HFFc6 (cell line): Measurements from ENCODE around the gene PAK2. TPM values are rescaled to one million over a fixed set of nuclear protein-coding genes. Genes with fewer than 3 reads are reported as not detected.
A peak's percentile ranks its signal among the peaks of the same experiment; 100 is the strongest.
"Not testable (repeated sequence)": the region's sequence is repeated elsewhere in the genome, so short reads cannot be mapped to it uniquely, and the experiment has no call there.

Source experiments
- DNase-seq: peaks from one replicate; pipeline ENCODE4 v3.0.0-alpha.2; 2018
- H3K27ac Mint-ChIP-seq: 2 replicates; pipeline ENCODE4 v1.8.0; 2020; ENCODE audit warnings: mild to moderate bottlenecking, mixed read lengths
- H3K27me3 Mint-ChIP-seq: 2 replicates; pipeline ENCODE4 v1.8.0; 2021; ENCODE audit warnings: mild to moderate bottlenecking, moderate library complexity, mixed read lengths; ENCODE audit not compliant: insufficient read depth
- H3K36me3 Mint-ChIP-seq: 2 replicates; pipeline ENCODE4 v1.8.0; 2021; ENCODE audit warnings: low read depth, mixed read lengths
- H3K4me1 Mint-ChIP-seq: 2 replicates; pipeline ENCODE4 v1.8.0; 2020; ENCODE audit warnings: low read depth, mixed read lengths
- H3K4me3 Mint-ChIP-seq: 2 replicates; pipeline ENCODE4 v1.8.0; 2020; ENCODE audit warnings: mild to moderate bottlenecking, moderate library complexity, mixed read lengths
- H3K9me3 Mint-ChIP-seq: 2 replicates; pipeline ENCODE4 v1.8.0; 2020; ENCODE audit warnings: mild to moderate bottlenecking, mixed read lengths
- CTCF ChIP-seq: fragments of 200-600 bp; sonication (generic); IDR thresholded peaks from 2 replicates; pipeline ENCODE4 v1.5.0; 2021; ENCODE audit warnings: antibody characterized with exemption, mild to moderate bottlenecking
- total RNA-seq, 6 experiments: library from RNA; stranded (reverse); fragmentation: NEBNext Ultra II Directional; extraction: Animal tissue kit (Norgen Biotek cat#: 25700); gene quantifications; 2 replicates in 1 of 6; 3 replicates in 5 of 6; pipeline ENCODE4 v1.2.3, GENCODE V29; 2021

Gene PAK2
- total RNA-seq, 6 experiments from 2014 or later = 63.9 to 78.0 (median 69.4) TPM

DNA sequence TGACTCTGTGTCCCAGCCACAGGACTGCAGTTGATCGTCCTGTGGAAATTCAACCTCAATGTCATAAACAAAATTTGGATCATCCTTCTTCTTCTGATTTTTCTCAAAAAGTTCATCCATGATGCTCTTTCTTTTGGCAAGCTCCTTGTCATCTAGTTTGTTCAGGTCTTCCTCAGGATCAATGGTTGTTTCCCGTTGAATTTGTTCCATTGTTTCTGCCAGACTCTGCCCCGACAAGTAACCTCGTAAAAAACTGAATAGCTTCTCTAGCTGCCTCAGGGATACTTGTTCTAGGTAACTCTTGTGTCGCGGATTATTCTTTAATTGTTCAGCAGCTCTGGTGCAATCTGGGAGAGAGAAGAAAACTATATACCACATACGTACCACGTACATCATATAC, 32.1 kb upstream of the PAK2 start:
- TF ChIP-seq CTCF = no peak
- peaks cover 4% of the 10 kb centered on the region; the same call in 1 of the 2 replicates for H3K27me3 Mint-ChIP-seq
- H3K4me3 Mint-ChIP-seq = no peak overlapping the region
- peaks cover 11% of the 10 kb centered on the region for H3K4me1 Mint-ChIP-seq
- no peak for DNase-seq
- H3K27ac Mint-ChIP-seq = no peak overlapping the region
- no peaks in the 10 kb centered on the region for H3K9me3 Mint-ChIP-seq
- peaks cover 3% of the 10 kb centered on the region; the same call in 1 of the 2 replicates for H3K36me3 Mint-ChIP-seq

DNA sequence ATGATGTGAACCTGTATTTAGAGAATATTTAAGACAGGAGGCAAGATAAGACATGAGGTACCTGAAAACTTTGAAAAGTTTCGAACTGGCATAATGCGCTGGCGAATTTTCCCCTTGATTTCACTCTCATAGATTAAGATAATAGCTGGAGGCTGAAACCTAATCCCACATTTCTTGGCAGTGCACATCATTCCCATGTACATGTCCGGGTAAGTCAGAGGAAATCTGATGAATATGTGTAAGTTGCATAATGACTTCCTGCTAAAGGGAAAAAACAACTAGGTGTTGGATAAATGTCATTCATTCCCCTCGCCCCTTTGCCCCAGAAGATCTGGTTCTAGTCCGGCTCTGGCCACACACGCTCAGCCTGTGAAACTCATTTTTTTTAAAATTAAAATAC, 31.2 kb upstream of the PAK2 start:
- no peaks in the 10 kb centered on the region for H3K36me3 Mint-ChIP-seq
- no peak for TF ChIP-seq CTCF
- peaks cover 3% of the 10 kb centered on the region; the same call in 1 of the 2 replicates for H3K27me3 Mint-ChIP-seq
- no peak for DNase-seq
- no peak overlapping the region for H3K27ac Mint-ChIP-seq
- H3K4me3 Mint-ChIP-seq = no peak overlapping the region
- H3K4me1 Mint-ChIP-seq = peaks cover 20% of the 10 kb centered on the region
- no peaks in the 10 kb centered on the region for H3K9me3 Mint-ChIP-seq

DNA sequence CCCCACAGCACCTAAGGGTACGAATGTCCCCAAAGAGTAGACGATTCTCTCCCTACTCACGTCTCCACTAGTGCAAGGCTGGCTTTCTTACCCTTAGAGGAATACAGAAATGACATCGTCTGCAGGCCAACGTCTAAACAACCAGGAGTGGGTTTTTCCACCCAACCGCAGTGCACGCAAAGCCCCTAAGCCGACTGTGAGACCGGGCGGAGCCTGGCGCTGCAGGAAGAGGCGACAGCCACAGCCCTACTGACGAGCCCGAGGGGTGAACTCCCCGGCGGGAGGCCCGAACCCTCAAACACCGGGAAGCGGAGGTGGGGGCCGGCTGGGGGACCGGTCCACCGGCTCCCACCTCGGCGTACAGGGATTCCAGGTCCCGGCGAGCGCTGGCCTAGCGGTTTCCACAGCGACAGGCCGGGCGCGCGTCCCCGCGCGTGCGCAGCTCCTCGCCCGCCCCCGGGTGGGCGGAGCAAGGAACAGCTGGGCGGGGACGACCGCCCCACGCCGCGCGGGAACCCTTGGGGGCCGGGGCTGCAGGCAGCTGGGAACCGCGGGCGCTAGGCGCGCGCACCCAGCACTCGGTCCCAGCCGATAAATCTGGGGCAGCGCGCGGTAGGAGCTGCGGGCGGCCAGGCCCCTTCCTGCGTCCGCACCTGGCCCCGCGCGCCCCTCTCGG, 27.7 kb upstream of the PAK2 start, which contains the start of the genes CEP19 and PIGX:
Gene CEP19 (minus strand): TSS at position 413 of the 676 bp plus-strand sequence. CDS start 3,593 bp downstream, outside the sequence.
Gene PIGX (plus strand): TSS at position 540 of the 676 bp plus-strand sequence.
- H3K36me3 Mint-ChIP-seq = no peaks in the 10 kb centered on the region
- no peaks in the 10 kb centered on the region for H3K9me3 Mint-ChIP-seq
- TF ChIP-seq CTCF = peak; percentile 54
- peak within 1 kb of the TSS; percentile 93 for H3K4me3 Mint-ChIP-seq
- peak within 1 kb of the TSS; percentile 93 for H3K27ac Mint-ChIP-seq
- peaks cover 2% of the 10 kb centered on the region; the same call in 1 of the 2 replicates for H3K27me3 Mint-ChIP-seq
- peaks cover 26% of the 10 kb centered on the region for H3K4me1 Mint-ChIP-seq
- peak; percentile 71 for DNase-seq

GRCh38 chr3:196712514-196713413, 26.9 kb upstream of the PAK2 start:
- no peaks in the 10 kb centered on the region for H3K27me3 Mint-ChIP-seq
- TF ChIP-seq CTCF = no peak
- H3K27ac Mint-ChIP-seq = peak overlapping the region; percentile 93
- H3K4me3 Mint-ChIP-seq = peak overlapping the region; percentile 91
- no peaks in the 10 kb centered on the region for H3K9me3 Mint-ChIP-seq
- DNase-seq = peak; percentile 25
- H3K4me1 Mint-ChIP-seq = peaks cover 26% of the 10 kb centered on the region
- no peaks in the 10 kb centered on the region for H3K36me3 Mint-ChIP-seq

DNA sequence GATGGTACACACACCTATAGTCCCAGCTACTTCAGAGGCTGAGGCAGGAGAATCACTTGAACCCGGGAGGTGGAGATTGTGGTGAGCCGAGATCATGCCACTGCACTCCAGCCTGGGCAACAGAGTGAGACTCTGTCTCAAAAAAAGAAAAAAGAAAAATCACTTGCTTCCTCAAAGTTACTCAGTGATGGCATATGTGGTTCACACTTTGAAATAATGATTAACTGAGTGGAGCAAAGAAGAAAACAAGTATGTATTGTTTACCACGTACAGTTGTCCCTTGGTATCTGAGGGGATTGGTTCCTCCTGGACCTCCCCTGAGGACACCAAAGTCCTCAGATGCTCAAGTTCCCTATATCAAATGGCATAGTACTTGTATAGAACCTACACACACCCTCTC, 22.5 kb upstream of the PAK2 start:
- H3K4me3 Mint-ChIP-seq, H3K27me3 Mint-ChIP-seq, H3K9me3 Mint-ChIP-seq, DNase-seq, H3K27ac Mint-ChIP-seq: not testable (repeated sequence)
- peaks cover 14% of the 10 kb centered on the region for H3K4me1 Mint-ChIP-seq
- H3K36me3 Mint-ChIP-seq = peaks cover 23% of the 10 kb centered on the region
